ENCODE data around the gene KCNMA1. TPM values are rescaled to one million over a fixed set of nuclear protein-coding genes. Genes with fewer than 3 reads are reported as not detected.

The KCNMA1 gene
- total and polyA plus RNA-seq, 2 donors (not counting 1 experiment from before 2014, with no cell fraction given): 0.82 to 3.1 TPM

GRCh38 chr10:77204171-77204570 is 433.4 kb downstream of the KCNMA1 start:
- WGBS (ENCODE audit: insufficient coverage): no CpG with 5 or more reads among the region's 2 CpGs
- Histone ChIP-seq H3K4me3 (ENCODE audit: control extremely low read depth in 1 of 5, extremely low read depth in 1 of 5, insufficient read depth in 1 of 5, low read depth in 2 of 5, low read length in 4 of 5) (no peak overlapping the region), H3K27ac (ENCODE audit: low read length in 2 of 2) (no peak overlapping the region), H3K4me1 (ENCODE audit: control insufficient read depth in 2 of 2, insufficient read depth in 2 of 2, low read length in 2 of 2) (no peaks in the 10 kb centered on the region), H3K9ac (ENCODE audit: low read length) (no peak overlapping the region), H3K36me3 (replicated peaks in 1 of 2; ENCODE audit: control extremely low read depth in 1 of 2, control insufficient read depth in 1 of 2, extremely low read depth in 1 of 2, insufficient read depth in 2 of 2, low read length in 1 of 2) (no peaks in the 10 kb centered on the region), H2AFZ (ENCODE audit: insufficient read depth, low read depth, low read length, poor library complexity, severe bottlenecking) (no peak overlapping the region), H3K4me2 (replicated peaks; ENCODE audit: low read depth, low read length, poor library complexity, severe bottlenecking) (no peak overlapping the region), H3K9me3 (ENCODE audit: control extremely low read depth in 1 of 3, control insufficient read depth in 2 of 3, insufficient read depth in 1 of 3, low read length in 2 of 3) (no peaks in the 10 kb centered on the region), H3K79me2 (ENCODE audit: control insufficient read depth, insufficient read depth, low read length) (no peaks in the 10 kb centered on the region), H3K27me3 (replicated peaks in 1 of 4; ENCODE audit: control extremely low read depth in 1 of 4, control insufficient read depth in 3 of 4, insufficient read depth in 4 of 4, low read length in 3 of 4) (peaks cover 0 to 2% (median under 1%) of the 10 kb centered on the region in 4 experiments), H4K20me1 (ENCODE audit: control insufficient read depth, insufficient read depth, low read length, poor library complexity, severe bottlenecking) (no peaks in the 10 kb centered on the region)
- DNase-seq: no peak
- intact Hi-C loops (cut with micrococcal nuclease): no loop called here
- Mint-ChIP-seq H3K4me1 (no peaks in the 10 kb centered on the region), H3K9me3 (ENCODE audit: insufficient read depth) (peaks cover 3% of the 10 kb centered on the region), H3K27me3 (peaks cover 21% of the 10 kb centered on the region), H3K4me3 (no peak overlapping the region), H3K27ac (no peak overlapping the region)
- no peak for TF ChIP-seq EZH2 (IDR thresholded peaks at IDR 0.05; ENCODE audit: borderline replicate concordance, insufficient read depth, low read depth, low read length, poor library complexity, severe bottlenecking)
- TF ChIP-seq, protein P1, sequence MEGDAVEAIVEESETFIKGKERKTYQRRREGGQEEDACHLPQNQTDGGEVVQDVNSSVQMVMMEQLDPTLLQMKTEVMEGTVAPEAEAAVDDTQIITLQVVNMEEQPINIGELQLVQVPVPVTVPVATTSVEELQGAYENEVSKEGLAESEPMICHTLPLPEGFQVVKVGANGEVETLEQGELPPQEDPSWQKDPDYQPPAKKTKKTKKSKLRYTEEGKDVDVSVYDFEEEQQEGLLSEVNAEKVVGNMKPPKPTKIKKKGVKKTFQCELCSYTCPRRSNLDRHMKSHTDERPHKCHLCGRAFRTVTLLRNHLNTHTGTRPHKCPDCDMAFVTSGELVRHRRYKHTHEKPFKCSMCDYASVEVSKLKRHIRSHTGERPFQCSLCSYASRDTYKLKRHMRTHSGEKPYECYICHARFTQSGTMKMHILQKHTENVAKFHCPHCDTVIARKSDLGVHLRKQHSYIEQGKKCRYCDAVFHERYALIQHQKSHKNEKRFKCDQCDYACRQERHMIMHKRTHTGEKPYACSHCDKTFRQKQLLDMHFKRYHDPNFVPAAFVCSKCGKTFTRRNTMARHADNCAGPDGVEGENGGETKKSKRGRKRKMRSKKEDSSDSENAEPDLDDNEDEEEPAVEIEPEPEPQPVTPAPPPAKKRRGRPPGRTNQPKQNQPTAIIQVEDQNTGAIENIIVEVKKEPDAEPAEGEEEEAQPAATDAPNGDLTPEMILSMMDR (IDR thresholded peaks at IDR 0.05): no peak
- ChIA-PET POLR2A (no interaction called here), CTCF (no interaction called here)
- ATAC-seq (ENCODE audit: low read depth): no peak

GRCh38 chr10:77202857-77203256 is 434.8 kb downstream of the KCNMA1 start:
- CTCF ChIA-PET: interaction anchor here (1.0 to 1.7 kb wide), 2 partner anchors 28 to 34 kb away, joined by 3 to 5 read pairs; no protein-coding TSS in a partner anchor
- H3K27me3 Mint-ChIP-seq: peaks cover 21% of the 10 kb centered on the region
- intact Hi-C loops (cut with micrococcal nuclease): no loop called here

More at GRCh38 chr10:77202857-77203256, 434.8 kb downstream of the KCNMA1 start:
- POLR2A ChIA-PET: no interaction called here
- H3K4me2 ChIP-seq (replicated peaks; ENCODE audit: low read depth, low read length, poor library complexity, severe bottlenecking): no peak overlapping the region
- no peaks in the 10 kb centered on the region for H3K36me3 ChIP-seq (replicated peaks in 1 of 2; ENCODE audit: control extremely low read depth in 1 of 2, control insufficient read depth in 1 of 2, extremely low read depth in 1 of 2, insufficient read depth in 2 of 2, low read length in 1 of 2)
- ATAC-seq (ENCODE audit: low read depth) (no peak), DNase-seq (no peak)
- no peak overlapping the region for H3K4me3 Mint-ChIP-seq
- no peaks in the 10 kb centered on the region for H4K20me1 ChIP-seq (ENCODE audit: control insufficient read depth, insufficient read depth, low read length, poor library complexity, severe bottlenecking)
- H2AFZ ChIP-seq (ENCODE audit: insufficient read depth, low read depth, low read length, poor library complexity, severe bottlenecking): no peak overlapping the region
- H3K9ac ChIP-seq (ENCODE audit: low read length): no peak overlapping the region
- H3K4me1 Mint-ChIP-seq: no peaks in the 10 kb centered on the region
- no peaks in the 10 kb centered on the region for H3K79me2 ChIP-seq (ENCODE audit: control insufficient read depth, insufficient read depth, low read length)
- no peak overlapping the region for H3K27ac Mint-ChIP-seq
- no peak overlapping the region for H3K4me3 ChIP-seq (ENCODE audit: control extremely low read depth in 1 of 5, extremely low read depth in 1 of 5, insufficient read depth in 1 of 5, low read depth in 2 of 5, low read length in 4 of 5)
- TF ChIP-seq, protein P1 (IDR thresholded peaks at IDR 0.05): no peak
- TF ChIP-seq EZH2 (IDR thresholded peaks at IDR 0.05; ENCODE audit: borderline replicate concordance, insufficient read depth, low read depth, low read length, poor library complexity, severe bottlenecking): no peak
- H3K9me3 Mint-ChIP-seq (ENCODE audit: insufficient read depth): peaks cover 3% of the 10 kb centered on the region
- H3K27me3 ChIP-seq (replicated peaks in 1 of 4; ENCODE audit: control extremely low read depth in 1 of 4, control insufficient read depth in 3 of 4, insufficient read depth in 4 of 4, low read length in 3 of 4): peaks cover 0 to 2% (median under 1%) of the 10 kb centered on the region in 4 experiments
- H3K9me3 ChIP-seq (ENCODE audit: control extremely low read depth in 1 of 3, control insufficient read depth in 2 of 3, insufficient read depth in 1 of 3, low read length in 2 of 3): no peaks in the 10 kb centered on the region
- 100% methylated on average over 1 of the region's 2 CpGs for WGBS (ENCODE audit: insufficient coverage)
- H3K4me1 ChIP-seq (ENCODE audit: control insufficient read depth in 2 of 2, insufficient read depth in 2 of 2, low read length in 2 of 2): no peaks in the 10 kb centered on the region
- H3K27ac ChIP-seq (ENCODE audit: low read length in 2 of 2): no peak overlapping the region

Data from B cell (primary cell).